Peyer's patch (tissue), 4 donors: ENCODE measurements around the gene RTF2.

Source experiments
- POLR2A ChIP-seq, 2 donors: fragments of 450-650 bp; IDR thresholded peaks; one replicate each; pipeline ENCODE4 v1.5.1; 2017; ENCODE audit warnings: antibody characterized with exemption in 2 of 2, mild to moderate bottlenecking in 2 of 2, moderate library complexity in 2 of 2
- TF ChIP-seq, protein P1 (sequence below), 6 experiments: fragments of 450-650 bp in 4 of 6; fragments of 200-600 bp in 2 of 6; sonication (generic) in 1 of 6; IDR thresholded peaks; one replicate each; pipeline ENCODE4 v1.5.1; 2017 to 2019; ENCODE audit warnings: antibody characterized with exemption in 6 of 6, mild to moderate bottlenecking in 3 of 6, moderate library complexity in 1 of 6

GRCh38 chr20:56431471-56431870 is 37.0 kb upstream of the RTF2 start:
- TF ChIP-seq, protein P1, sequence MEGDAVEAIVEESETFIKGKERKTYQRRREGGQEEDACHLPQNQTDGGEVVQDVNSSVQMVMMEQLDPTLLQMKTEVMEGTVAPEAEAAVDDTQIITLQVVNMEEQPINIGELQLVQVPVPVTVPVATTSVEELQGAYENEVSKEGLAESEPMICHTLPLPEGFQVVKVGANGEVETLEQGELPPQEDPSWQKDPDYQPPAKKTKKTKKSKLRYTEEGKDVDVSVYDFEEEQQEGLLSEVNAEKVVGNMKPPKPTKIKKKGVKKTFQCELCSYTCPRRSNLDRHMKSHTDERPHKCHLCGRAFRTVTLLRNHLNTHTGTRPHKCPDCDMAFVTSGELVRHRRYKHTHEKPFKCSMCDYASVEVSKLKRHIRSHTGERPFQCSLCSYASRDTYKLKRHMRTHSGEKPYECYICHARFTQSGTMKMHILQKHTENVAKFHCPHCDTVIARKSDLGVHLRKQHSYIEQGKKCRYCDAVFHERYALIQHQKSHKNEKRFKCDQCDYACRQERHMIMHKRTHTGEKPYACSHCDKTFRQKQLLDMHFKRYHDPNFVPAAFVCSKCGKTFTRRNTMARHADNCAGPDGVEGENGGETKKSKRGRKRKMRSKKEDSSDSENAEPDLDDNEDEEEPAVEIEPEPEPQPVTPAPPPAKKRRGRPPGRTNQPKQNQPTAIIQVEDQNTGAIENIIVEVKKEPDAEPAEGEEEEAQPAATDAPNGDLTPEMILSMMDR (IDR thresholded peaks at IDR 0.05) = no peak
- no peak for TF ChIP-seq POLR2A (IDR thresholded peaks at IDR 0.05)
